ENCODE measurements around the gene HSBP1L1.

HSBP1L1 gene

GRCh38 chr18:79964330-79965118, at the start of gene HSBP1L1:
TSS of gene HSBP1L1 (plus strand) at chr18:79964643. CDS start at chr18:79964736, 93 bp downstream.
- DNase-seq (ENCODE audit: low read depth): no peak

GRCh38 chr18:79915161-79916127, 49.0 kb upstream of the HSBP1L1 start:
- no peak for DNase-seq (ENCODE audit: low read depth)

- DNase-seq (ENCODE audit: low read depth): no peak
These were observed 48.3 kb upstream of the HSBP1L1 start for GRCh38 chr18:79916128-79916494.

GRCh38 chr18:79916546-79917168, 47.8 kb upstream of the HSBP1L1 start:
- DNase-seq (ENCODE audit: low read depth): no peak

GRCh38 chr18:79917169-79917852, 47.1 kb upstream of the HSBP1L1 start:
- no peak for DNase-seq (ENCODE audit: low read depth)

GRCh38 chr18:79917853-79918614, 46.4 kb upstream of the HSBP1L1 start:
- no peak for DNase-seq (ENCODE audit: low read depth)

GRCh38 chr18:79918615-79919011, 45.8 kb upstream of the HSBP1L1 start:
- DNase-seq (ENCODE audit: low read depth): no peak

- DNase-seq (ENCODE audit: low read depth): no peak
These were observed 45.4 kb upstream of the HSBP1L1 start for GRCh38 chr18:79919089-79919488.

GRCh38 chr18:79921984-79922965, 42.2 kb upstream of the HSBP1L1 start:
- no peak for DNase-seq (ENCODE audit: low read depth)

- no peak for DNase-seq (ENCODE audit: low read depth)
These were observed 41.5 kb upstream of the HSBP1L1 start for GRCh38 chr18:79922971-79923411.

GRCh38 chr18:79923896-79924585, 40.4 kb upstream of the HSBP1L1 start:
- no peak for DNase-seq (ENCODE audit: low read depth)

GRCh38 chr18:79924814-79925731, 39.4 kb upstream of the HSBP1L1 start:
- no peak for DNase-seq (ENCODE audit: low read depth)

- no peak for DNase-seq (ENCODE audit: low read depth)
These were observed 38.1 kb upstream of the HSBP1L1 start for GRCh38 chr18:79926306-79926705.

- no peak for DNase-seq (ENCODE audit: low read depth)
These were observed 37.5 kb upstream of the HSBP1L1 start for GRCh38 chr18:79926715-79927606.

- DNase-seq (ENCODE audit: low read depth): no peak
These were observed 36.6 kb upstream of the HSBP1L1 start for GRCh38 chr18:79927607-79928562.

- no peak for DNase-seq (ENCODE audit: low read depth)
These were observed 35.9 kb upstream of the HSBP1L1 start for GRCh38 chr18:79928563-79928960.
